ENCODE data around the gene KLHL22.

GRCh38 chr22:20428496-20429253, 66.9 kb downstream of the KLHL22 start:
- TF ChIP-seq CTCF (IDR thresholded peaks at IDR 0.05) (no peak), ZFX (IDR thresholded peaks at IDR 0.05; ENCODE audit: borderline replicate concordance) (no peak)
